Activated CD4-positive, CD25-positive, alpha-beta regulatory T cell (primary cell): ENCODE data around the gene CEP164.

Source experiments
- DNase-seq, 4 experiments: peaks; one replicate each; lab custom pipeline; 2025; lab: John Stamatoyannopoulos, UW

The CEP164 gene

GRCh38 chr11:117462864-117463247 is 135.2 kb downstream of the CEP164 start:
- no peak for DNase-seq
